ENCODE measurements around the gene ZNF428.

GRCh38 chr19:43609872-43610271 is 9.6 kb downstream of the ZNF428 start:
- TF ChIP-seq CTCF (conservative IDR thresholded peaks at IDR 0.05 in 1 of 2, IDR thresholded peaks at IDR 0.05 in 1 of 2; ENCODE audit: low read depth in 1 of 2, low read length in 2 of 2) (no peak), EZH2 (IDR thresholded peaks at IDR 0.05; ENCODE audit: low read length, missing control alignments) (no peak)
